Fibroblast of pulmonary artery (primary cell): ENCODE measurements around the gene CCDC185.

ENCODE experiments used
- DNase-seq: peaks from one replicate; pipeline ENCODE4 v3.0.0-alpha.2; 2010; ENCODE audit warnings: low read depth
- H3K4me3 ChIP-seq: replicated peaks from 2 replicates; pipeline ENCODE4 v1.5.1; 2011; ENCODE audit warnings: low read depth, mild to moderate bottlenecking, control low read depth, low read length, moderate library complexity
- CTCF ChIP-seq: IDR thresholded peaks from 2 replicates; pipeline ENCODE4 v1.5.1; 2011; ENCODE audit warnings: mild to moderate bottlenecking, control low read depth, low read length, inconsistent platforms; ENCODE audit errors: missing control alignments

Gene CCDC185

GRCh38 chr1:223363057-223363855 is 30.0 kb upstream of the CCDC185 start:
- H3K4me3 ChIP-seq: no peak overlapping the region
- peak; percentile 5 for DNase-seq
- TF ChIP-seq CTCF: no peak

GRCh38 chr1:223363856-223364684 is 29.1 kb upstream of the CCDC185 start, which contains the start of gene SUSD4:
Gene SUSD4, minus strand, starts transcription at chr1:223364176. Its CDS starts 751 bp downstream, at chr1:223363425.
- TF ChIP-seq CTCF: no peak
- DNase-seq: no peak

GRCh38 chr1:223364685-223365382 is 28.4 kb upstream of the CCDC185 start:
- no peak for DNase-seq
- no peak overlapping the region for H3K4me3 ChIP-seq
- TF ChIP-seq CTCF: no peak

More at GRCh38 chr1:223363856-223364684, 29.1 kb upstream of the CCDC185 start, which contains the start of gene SUSD4:
- no peak within 1 kb of the TSS for H3K4me3 ChIP-seq

DNA sequence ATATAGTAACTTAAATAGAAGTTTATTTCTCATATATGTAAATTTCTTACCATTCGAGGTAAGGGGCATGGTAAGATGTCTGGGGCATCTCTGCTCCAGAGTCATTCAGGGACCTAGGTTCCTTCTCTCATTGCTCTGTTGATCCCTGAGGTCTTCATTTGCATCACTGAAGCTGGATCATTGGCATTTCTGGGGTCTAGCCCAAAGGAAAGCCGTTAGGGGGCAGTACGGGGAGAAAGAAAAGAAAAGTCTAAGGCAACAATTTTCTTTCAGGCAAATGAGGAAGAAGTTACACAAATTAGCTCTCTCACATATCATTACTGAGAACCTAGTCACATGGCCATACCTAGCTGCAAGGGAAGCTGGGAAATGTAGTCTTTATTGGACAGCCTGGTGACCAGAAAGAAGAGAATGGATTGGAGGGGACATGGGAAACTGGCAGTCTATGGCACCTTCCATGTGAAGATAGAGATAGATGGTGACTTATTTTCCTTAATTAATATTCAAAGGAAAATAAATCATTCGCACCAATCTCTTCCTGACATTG is 19.1 kb upstream of the CCDC185 start:
- no peak overlapping the region for H3K4me3 ChIP-seq
- no peak for TF ChIP-seq CTCF

DNA sequence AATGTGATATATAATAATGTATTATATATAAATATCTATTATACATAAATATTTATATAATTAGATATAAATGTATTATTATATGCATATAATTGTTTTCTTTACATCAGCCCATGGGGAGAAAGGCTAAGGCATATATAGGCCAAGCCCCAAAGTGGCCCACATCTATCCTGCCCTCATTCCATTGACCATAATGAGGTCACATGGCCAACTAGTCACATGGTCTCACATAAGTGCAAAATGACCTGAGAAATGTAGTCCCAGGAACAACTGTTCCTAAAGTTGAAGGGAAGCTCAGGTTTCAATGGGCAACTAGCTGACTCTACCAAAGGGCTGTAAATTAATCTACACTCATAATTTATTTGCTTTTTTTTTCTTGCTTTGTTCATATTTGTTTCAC is 14.5 kb upstream of the CCDC185 start:
- no peak for DNase-seq
- H3K4me3 ChIP-seq: no peak overlapping the region
- no peak for TF ChIP-seq CTCF

More for the DNA sequence above, 19.1 kb upstream of the CCDC185 start:
- DNase-seq: no peak

- no peak for TF ChIP-seq CTCF
These were observed 7.2 kb upstream of the CCDC185 start for GRCh38 chr1:223386013-223386412.

More at GRCh38 chr1:223386013-223386412, 7.2 kb upstream of the CCDC185 start:
- no peak overlapping the region for H3K4me3 ChIP-seq
- DNase-seq: no peak
